Cardiac muscle cell (in vitro differentiated cells and primary cell): ENCODE measurements around the gene ABCG1. TPM values are rescaled to one million over a fixed set of nuclear protein-coding genes. Genes with fewer than 3 reads are reported as not detected.

Experiments used
- DNase-seq, 2 donors: peaks; one replicate each; pipeline versions ENCODE4 v3.0.0 to v3.0.0-alpha.2; 2010 to 2017; ENCODE audit warnings: low read depth in 1 of 2, low spot score in 1 of 2
- H3K27ac ChIP-seq: fragments of 200-600 bp; sonication (generic); 2 replicates; pipeline ENCODE4 v1.5.1; 2016
- H3K27me3 ChIP-seq: fragments of 200-600 bp; sonication (generic); 2 replicates; pipeline ENCODE4 v1.6.0; 2016; ENCODE audit warnings: control low read depth
- H3K36me3 ChIP-seq: fragments of 200-600 bp; sonication (generic); 2 replicates; pipeline ENCODE4 v1.5.1; 2016; ENCODE audit warnings: control low read depth
- H3K4me1 ChIP-seq: fragments of 200-600 bp; sonication (generic); 2 replicates; pipeline ENCODE4 v1.8.1; 2017; ENCODE audit warnings: low read depth, mild to moderate bottlenecking, mixed run types
- H3K4me3 ChIP-seq: fragments of 200-600 bp; sonication (generic); 2 replicates; pipeline ENCODE4 v1.5.1; 2016; ENCODE audit warnings: mild to moderate bottlenecking
- H3K9me3 ChIP-seq: fragments of 200-600 bp; sonication (generic); 2 replicates; pipeline ENCODE4 v1.5.1; 2017; ENCODE audit warnings: low read depth, mild to moderate bottlenecking, control low read depth
- CTCF ChIP-seq: IDR thresholded peaks from 2 replicates; pipeline ENCODE4 v1.5.1; 2012; ENCODE audit warnings: low read depth, mild to moderate bottlenecking, low read length
- polyA plus RNA-seq: library from polyadenylated mRNA; unstranded; fragments of >200 nt; fragmentation: Nextera tagmentation; extraction: Ambion mirVana; gene quantifications from 2 replicates; pipeline ENCODE4 v1.2.1, GENCODE V29; 2016
- total RNA-seq: library from RNA; depleted of rRNA; stranded (reverse); fragments of >200 nt; gene quantifications from 2 replicates; pipeline ENCODE4 v1.2.3, GENCODE V29; 2016

The ABCG1 gene
- total and polyA plus RNA-seq, 2 experiments from 2014 or later: 4.0 to 4.9 TPM

DNA sequence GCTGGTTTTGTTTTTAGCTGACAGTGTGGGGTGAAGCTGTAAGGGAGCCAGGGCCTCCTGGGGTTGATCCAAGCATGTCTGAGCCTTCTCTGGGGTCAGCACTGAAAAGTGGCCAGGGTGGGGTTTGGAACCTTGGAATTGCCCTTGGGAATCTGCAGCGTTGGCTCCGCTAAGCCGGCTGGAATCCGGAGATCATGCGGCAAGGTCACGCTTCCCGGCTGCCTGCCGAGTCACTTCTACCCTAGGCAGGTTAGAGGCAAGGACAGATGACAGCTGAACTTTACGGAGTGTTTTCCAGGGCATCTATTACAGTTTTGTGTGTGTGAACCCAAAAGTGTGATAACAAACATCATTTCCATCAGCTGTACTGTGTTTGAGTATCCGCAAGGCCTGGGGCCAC lies 17.1 kb downstream of the ABCG1 start:
- Histone ChIP-seq H3K4me1 (peaks cover 34% of the 10 kb centered on the region), H3K9me3 (no peaks in the 10 kb centered on the region), H3K27ac (no peak overlapping the region), H3K27me3 (no peaks in the 10 kb centered on the region), H3K4me3 (no peak overlapping the region), H3K36me3 (no peaks in the 10 kb centered on the region)
- no peak for TF ChIP-seq CTCF
- peak in 1 of 2 donors; percentile 26 for DNase-seq

DNA sequence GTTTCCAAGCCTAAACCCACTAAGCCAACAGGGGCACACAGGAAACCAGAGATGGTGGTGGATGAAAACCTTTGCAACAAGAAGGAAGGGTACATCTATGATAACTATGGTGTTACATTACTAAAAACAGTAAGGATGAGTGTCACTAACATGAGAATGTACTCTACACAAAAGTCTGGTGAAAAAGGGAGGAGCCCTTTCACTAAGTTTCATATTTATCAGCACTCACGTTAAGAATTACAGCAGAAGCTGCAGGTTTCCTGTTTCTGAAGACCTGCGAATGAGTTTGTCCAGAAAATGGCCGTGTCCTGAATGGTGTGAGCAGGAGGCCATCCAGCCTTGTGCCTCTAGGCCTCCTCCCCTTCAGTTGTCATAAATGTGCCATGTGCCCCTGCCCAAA lies 17.8 kb downstream of the ABCG1 start:
- no peaks in the 10 kb centered on the region for H3K36me3 ChIP-seq
- H3K4me1 ChIP-seq: peaks cover 34% of the 10 kb centered on the region
- TF ChIP-seq CTCF: no peak
- no peak overlapping the region for H3K27ac ChIP-seq
- H3K4me3 ChIP-seq: no peak overlapping the region
- no peak for DNase-seq
- no peaks in the 10 kb centered on the region for H3K27me3 ChIP-seq
- H3K9me3 ChIP-seq: no peaks in the 10 kb centered on the region

DNA sequence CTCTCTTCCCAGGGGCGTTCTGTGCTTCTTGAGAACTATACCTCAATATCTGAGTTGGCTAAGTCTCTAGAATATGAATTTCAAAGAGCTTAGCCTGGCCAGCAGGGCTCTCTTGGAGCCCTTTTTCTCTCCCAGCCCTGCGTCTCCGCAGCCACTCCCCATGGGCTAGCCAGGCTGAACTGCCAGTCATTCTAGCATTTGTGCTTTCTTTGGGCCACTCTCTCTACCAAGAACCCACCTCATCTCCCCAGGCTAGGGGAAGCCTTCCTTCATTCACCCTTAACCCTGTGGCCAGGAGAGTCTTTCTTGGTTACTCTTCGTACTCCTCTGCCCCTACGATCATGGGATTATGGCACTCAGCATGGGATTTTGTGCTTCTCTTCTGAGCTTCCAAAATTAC lies 18.2 kb downstream of the ABCG1 start:
- Histone ChIP-seq H3K4me1 (peaks cover 34% of the 10 kb centered on the region), H3K36me3 (no peaks in the 10 kb centered on the region), H3K27me3 (no peaks in the 10 kb centered on the region), H3K27ac (no peak overlapping the region), H3K9me3 (no peaks in the 10 kb centered on the region), H3K4me3 (no peak overlapping the region)
- no peak for TF ChIP-seq CTCF
- DNase-seq: no peak

DNA sequence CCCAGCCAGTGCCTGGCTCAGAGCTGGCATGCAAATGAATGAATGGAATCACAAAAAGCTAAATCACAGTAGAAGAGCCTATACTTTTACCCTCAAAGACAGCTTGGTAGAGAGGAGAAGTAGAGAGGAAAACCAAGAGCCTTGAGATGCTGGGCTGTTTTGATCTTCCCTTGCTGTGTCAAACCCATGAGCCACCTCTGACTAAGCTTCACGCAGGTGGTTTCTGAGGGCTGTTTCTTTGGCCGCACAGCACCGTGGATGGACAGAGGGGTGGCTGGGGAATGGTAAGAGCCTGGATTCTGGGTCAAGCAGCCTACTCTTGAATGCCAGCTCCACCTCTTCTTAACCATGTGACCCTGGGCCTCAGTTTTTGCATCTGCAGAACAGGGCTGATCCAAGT lies 18.6 kb downstream of the ABCG1 start:
- H3K27me3 ChIP-seq: no peaks in the 10 kb centered on the region
- H3K4me3 ChIP-seq: no peak overlapping the region
- H3K27ac ChIP-seq: no peak overlapping the region
- H3K36me3 ChIP-seq: no peaks in the 10 kb centered on the region
- H3K4me1 ChIP-seq: peaks cover 31% of the 10 kb centered on the region
- no peak for DNase-seq
- no peak for TF ChIP-seq CTCF
- no peaks in the 10 kb centered on the region for H3K9me3 ChIP-seq

DNA sequence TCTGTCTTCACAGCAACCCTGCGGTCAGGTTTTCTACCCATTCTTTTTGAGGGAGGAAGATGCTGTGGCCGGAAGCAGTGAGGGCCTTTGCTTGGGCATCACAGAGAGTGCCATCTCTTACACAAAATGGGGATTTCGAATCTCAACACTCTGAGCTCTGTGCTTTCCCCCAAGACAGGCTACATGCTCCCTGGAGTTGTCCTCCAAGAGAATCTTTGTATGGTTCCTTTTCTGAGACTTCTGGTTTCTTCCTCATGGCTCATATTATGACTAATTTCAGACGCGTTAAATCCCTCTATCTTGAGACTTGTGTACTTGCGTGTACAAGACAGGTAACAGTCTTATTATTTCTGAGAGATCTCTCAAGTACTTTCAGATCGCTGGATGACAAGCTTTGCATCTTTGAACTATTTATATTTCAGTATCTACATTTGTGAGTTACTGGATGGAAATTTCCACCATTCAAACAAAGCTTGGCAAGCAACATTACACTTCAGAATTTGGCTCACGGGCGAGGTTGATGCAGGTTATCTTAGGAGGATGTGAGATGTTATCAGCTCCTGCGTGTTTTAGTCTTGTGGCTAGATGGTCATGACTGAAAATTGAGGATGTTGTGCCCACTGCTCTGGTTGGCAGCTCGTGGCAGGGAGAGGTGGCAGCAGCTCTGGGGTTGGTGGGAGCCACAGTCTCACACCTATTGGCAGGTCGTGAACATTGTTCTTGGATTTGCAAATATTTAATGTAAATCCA lies 19.4 kb downstream of the ABCG1 start:
- Histone ChIP-seq H3K36me3 (no peaks in the 10 kb centered on the region), H3K4me3 (no peak overlapping the region), H3K27ac (no peak overlapping the region), H3K4me1 (peaks cover 23% of the 10 kb centered on the region), H3K27me3 (no peaks in the 10 kb centered on the region), H3K9me3 (no peaks in the 10 kb centered on the region)
- TF ChIP-seq CTCF: no peak
- no peak for DNase-seq
